AG04449 (cell line): ENCODE results near the gene PDE7B.

Source experiments
- CTCF ChIA-PET: fragments of 350-600 bp; formaldehyde crosslinking; extraction: SDS; loops from one replicate; lab custom pipeline; 2021; ENCODE audit warnings: antibody characterized with exemption; lab: Yijun Ruan, JAX
- POLR2A ChIA-PET: fragments of 400-600, 350-600 bp; formaldehyde crosslinking; extraction: SDS; loops from one replicate; lab custom pipeline; 2020; ENCODE audit warnings: antibody characterized with exemption, inconsistent platforms; lab: Yijun Ruan, JAX
- DNase-seq: peaks from one replicate; pipeline ENCODE4 v3.0.0-alpha.2; 2010; ENCODE audit warnings: low read depth, low spot score
- H3K4me3 ChIP-seq: 2 replicates; pipeline ENCODE4 v1.5.1; 2011; ENCODE audit warnings: low read depth, mild to moderate bottlenecking, control low read depth, low read length
- CTCF ChIP-seq: IDR thresholded peaks from one replicate; pipeline ENCODE4 v1.5.1; 2011; ENCODE audit warnings: mild to moderate bottlenecking, moderate library complexity, low read length, control low read depth, inconsistent platforms; ENCODE audit not compliant: insufficient read depth; ENCODE audit errors: missing control alignments

Gene PDE7B

GRCh38 chr6:136230219-136230853 lies 378.8 kb downstream of the PDE7B start:
- TF ChIP-seq CTCF = no peak
- CTCF ChIA-PET = interaction anchor here (1.5 to 3.1 kb wide), 3 partner anchors 695 to 725 kb away, joined by 3 to 18 read pairs (median 9); no protein-coding TSS in a partner anchor
- no peak overlapping the region for H3K4me3 ChIP-seq
- POLR2A ChIA-PET = no interaction called here
- no peak for DNase-seq

DNA sequence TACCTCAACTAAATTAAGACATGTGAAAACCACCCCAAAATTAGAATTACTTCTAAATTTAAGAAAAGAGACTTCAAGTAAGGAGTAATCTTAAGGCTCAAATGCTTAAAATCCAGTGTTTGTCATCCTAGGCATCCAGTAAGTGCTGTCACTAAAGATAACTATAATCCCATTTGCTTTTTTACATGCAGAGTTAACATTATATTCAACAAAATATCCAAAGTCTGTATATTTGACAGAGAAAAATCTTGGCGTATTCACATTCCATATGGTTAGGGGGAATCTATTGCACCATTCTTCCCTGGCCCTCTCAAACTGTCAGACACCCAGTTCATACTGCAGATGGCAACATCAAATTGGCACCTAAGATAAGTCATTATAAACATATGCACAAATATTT lies 381.2 kb downstream of the PDE7B start:
- POLR2A ChIA-PET = no interaction called here
- CTCF ChIA-PET = interaction anchor here (0.6 to 3.1 kb wide), 6 partner anchors 11 to 726 kb away, joined by 3 to 18 read pairs (median 4); no protein-coding TSS in a partner anchor

GRCh38 chr6:136235233-136235564 lies 383.7 kb downstream of the PDE7B start:
- POLR2A ChIA-PET = interaction anchor here (0.7 kb wide), 1 partner anchor 737 kb away, joined by 3 read pairs; no protein-coding TSS in a partner anchor
- no peak overlapping the region for H3K4me3 ChIP-seq
- DNase-seq = no peak
- TF ChIP-seq CTCF = no peak
- CTCF ChIA-PET = interaction anchor here (1.6 to 8.6 kb wide), 3 partner anchors 8 to 729 kb away, joined by 7 to 77 read pairs (median 10); no protein-coding TSS in a partner anchor

More for the DNA sequence above, 381.2 kb downstream of the PDE7B start:
- DNase-seq = no peak
- no peak for TF ChIP-seq CTCF
- no peak overlapping the region for H3K4me3 ChIP-seq

DNA sequence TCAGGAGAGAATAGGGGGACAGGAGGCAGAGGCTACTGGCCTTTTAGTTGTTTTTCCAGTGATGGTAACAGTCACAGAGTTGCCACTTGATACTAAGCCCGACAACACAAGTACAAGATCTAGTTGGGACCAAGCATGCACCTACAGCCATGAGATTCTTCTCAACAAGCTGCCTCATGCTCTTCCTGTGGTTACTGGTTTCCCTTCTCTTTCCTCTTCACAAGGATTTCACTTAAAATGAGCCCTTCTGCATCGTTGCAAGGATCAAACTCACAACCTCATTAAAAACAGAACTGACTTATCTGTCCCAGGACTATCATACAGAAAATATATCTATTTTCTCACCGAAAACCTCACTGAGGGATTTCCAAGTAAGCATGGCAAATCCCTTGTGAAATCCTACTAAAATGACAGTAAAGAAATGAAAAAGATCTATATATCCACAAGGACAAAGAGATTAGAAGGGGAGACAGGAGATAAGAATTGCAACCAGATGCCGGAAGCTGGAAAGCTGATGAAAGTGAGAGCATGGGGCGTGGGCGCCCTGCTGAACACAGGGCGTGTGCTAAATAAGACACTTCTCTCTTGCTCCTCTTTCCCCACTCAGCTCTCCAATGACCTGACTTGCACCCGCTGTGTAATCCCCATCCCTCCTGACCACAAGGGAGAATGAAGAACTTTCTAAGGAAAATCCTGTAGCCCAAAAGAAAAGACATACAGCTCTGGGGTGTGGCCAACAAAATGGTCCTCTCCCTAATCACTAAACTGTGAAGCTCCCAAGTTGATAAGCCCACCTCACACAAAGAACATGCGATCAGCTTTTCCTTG lies 385.2 kb downstream of the PDE7B start:
- POLR2A ChIA-PET = no interaction called here
- CTCF ChIA-PET = interaction anchor here (0.6 to 8.6 kb wide), 2 partner anchors 10 to 784 kb away, joined by 3 to 77 read pairs; no protein-coding TSS in a partner anchor
- DNase-seq = no peak
- H3K4me3 ChIP-seq = no peak overlapping the region
- no peak for TF ChIP-seq CTCF

DNA sequence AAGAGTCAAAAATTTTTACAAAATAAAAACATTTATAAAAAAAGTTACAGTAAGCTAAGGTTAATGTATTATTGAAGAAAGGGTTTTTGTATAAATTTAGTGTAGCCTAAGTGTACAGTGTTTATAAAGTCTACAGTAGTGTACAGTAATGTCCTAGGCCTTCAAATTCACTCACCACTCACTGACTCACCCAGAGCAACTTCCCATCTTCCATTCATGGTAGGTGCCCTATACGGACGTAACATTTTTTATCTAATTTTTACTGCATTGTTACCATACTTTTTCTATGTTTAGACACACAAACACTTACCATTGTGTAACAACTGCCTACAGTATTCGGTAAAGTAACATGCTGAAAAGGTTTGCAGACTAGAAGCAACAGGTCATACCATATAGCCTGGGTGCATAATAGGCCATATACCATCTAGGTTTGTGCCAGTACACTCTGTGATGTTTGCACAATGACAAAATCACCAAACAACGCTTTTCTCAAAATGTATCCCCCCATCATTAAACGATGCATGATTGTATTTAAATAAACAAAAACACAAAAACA lies 392.6 kb downstream of the PDE7B start:
- ChIA-PET POLR2A (no interaction called here), CTCF (interaction anchor here (0.6 to 1.5 kb wide), 4 partner anchors 10 to 738 kb away, joined by 3 to 10 read pairs (median 4); no protein-coding TSS in a partner anchor)
- no peak for TF ChIP-seq CTCF
- no peak overlapping the region for H3K4me3 ChIP-seq
- DNase-seq = peak; percentile 46
